GM20431 (cell line): ENCODE results near the gene OSGIN1.

Experiments used
- in situ Hi-C: fragments of 300-500 bp; cut with MseI, MboI; formaldehyde crosslinking; loops from one replicate; pipeline ENCODE4 v1.15.0; 2020; ENCODE audit warnings: low sequenced_read_pairs; ENCODE audit not compliant: unreplicated experiment

The OSGIN1 gene

GRCh38 chr16:83952940-83953795, at the start of gene OSGIN1:
Gene OSGIN1, plus strand, starts transcription at chr16:83953240. Its CDS starts 4,432 bp downstream, at chr16:83957672.
- in situ Hi-C loops: loop anchor here (25.0 kb wide), 1 partner anchor 234 kb away; the partner anchor contains the start of genes ADAD2 and TAF1C

GRCh38 chr16:83903751-83904150, 49.3 kb upstream of the OSGIN1 start:
- in situ Hi-C loops: no loop called here

- in situ Hi-C loops: no loop called here
These were observed 46.4 kb upstream of the OSGIN1 start for GRCh38 chr16:83906683-83907082.

GRCh38 chr16:83907111-83907510, 45.9 kb upstream of the OSGIN1 start:
- in situ Hi-C loops: no loop called here

- in situ Hi-C loops: no loop called here
These were observed 45.3 kb upstream of the OSGIN1 start for GRCh38 chr16:83907631-83908250.

- in situ Hi-C loops: no loop called here
These were observed 44.2 kb upstream of the OSGIN1 start for GRCh38 chr16:83908798-83909197.

- in situ Hi-C loops: no loop called here
These were observed 41.8 kb upstream of the OSGIN1 start for GRCh38 chr16:83911290-83911689.

- in situ Hi-C loops: no loop called here
These were observed 40.4 kb upstream of the OSGIN1 start for GRCh38 chr16:83912519-83913244.

- in situ Hi-C loops: no loop called here
These were observed 39.8 kb upstream of the OSGIN1 start for GRCh38 chr16:83913245-83913633.

GRCh38 chr16:83914091-83914710, 38.8 kb upstream of the OSGIN1 start:
- in situ Hi-C loops: no loop called here

- in situ Hi-C loops: no loop called here
These were observed 38.0 kb upstream of the OSGIN1 start for GRCh38 chr16:83915081-83915480.

GRCh38 chr16:83915491-83915890, 37.5 kb upstream of the OSGIN1 start:
- in situ Hi-C loops: no loop called here

GRCh38 chr16:83917152-83918120, 35.6 kb upstream of the OSGIN1 start:
- in situ Hi-C loops: no loop called here

- in situ Hi-C loops: no loop called here
These were observed 32.0 kb upstream of the OSGIN1 start for GRCh38 chr16:83920894-83921491.

- in situ Hi-C loops: no loop called here
These were observed 29.3 kb upstream of the OSGIN1 start for GRCh38 chr16:83923581-83924365.

- in situ Hi-C loops: no loop called here
These were observed 28.4 kb upstream of the OSGIN1 start for GRCh38 chr16:83924686-83925085.

GRCh38 chr16:83925095-83925905, 27.7 kb upstream of the OSGIN1 start:
- in situ Hi-C loops: no loop called here
